Upper lobe of left lung (tissue), 6 donors: ENCODE results near the gene RPS6KA2. TPM values are rescaled to one million over a fixed set of nuclear protein-coding genes. Genes with fewer than 3 reads are reported as not detected.
"Not testable (repeated sequence)": the region's sequence is repeated elsewhere in the genome, so short reads cannot be mapped to it uniquely, and the experiment has no call there.

Experiments used
- ATAC-seq, 2 donors: fragments of 200-7000 bp; cut with Tn5 transposase; one replicate each; pipeline ENCODE4 v1.9.1; 2022; ENCODE audit warnings: mild to moderate bottlenecking in 2 of 2, moderate library complexity in 2 of 2; ENCODE audit not compliant: low FRiP score in 2 of 2
- DNase-seq, 2 donors: peaks; one replicate each; pipeline ENCODE4 v3.0.0-alpha.2; 2019 to 2020
- H3K27ac ChIP-seq, 4 donors: fragments of 200-600 bp; sonication (generic); one replicate each; pipeline ENCODE4 v1.5.1; 2016 to 2019
- H3K27me3 ChIP-seq, 4 donors: fragments of 200-600 bp; sonication (generic); one replicate each; pipeline ENCODE4 v1.5.1; 2017 to 2019
- H3K36me3 ChIP-seq, 4 donors: fragments of 200-600 bp; sonication (generic); one replicate each; pipeline ENCODE4 v1.5.1; 2016 to 2019
- H3K4me1 ChIP-seq, 4 donors: fragments of 200-600 bp; sonication (generic); one replicate each; pipeline ENCODE4 v1.5.1; 2018 to 2019
- H3K4me3 ChIP-seq, 4 donors: fragments of 200-600 bp; sonication (generic); one replicate each; pipeline ENCODE4 v1.5.1; 2017 to 2019; ENCODE audit warnings: mild to moderate bottlenecking in 2 of 4, moderate library complexity in 1 of 4
- H3K9me3 ChIP-seq, 4 donors: fragments of 200-600 bp; sonication (generic); one replicate each; pipeline ENCODE4 v1.5.1; 2018 to 2019
- EP300 ChIP-seq, 4 donors: sonication (generic); formaldehyde crosslinking; IDR thresholded peaks; one replicate each; pipeline ENCODE4 v1.5.1; 2017; ENCODE audit warnings: antibody characterized with exemption in 4 of 4, control low read depth in 2 of 4
- POLR2A ChIP-seq, 4 donors: fragments of 450-650 bp; IDR thresholded peaks; one replicate each; pipeline ENCODE4 v1.5.1; 2016 to 2017; ENCODE audit warnings: antibody characterized with exemption in 4 of 4, mild to moderate bottlenecking in 2 of 4
- POLR2AphosphoS5 ChIP-seq, 2 donors: sonication (generic); formaldehyde crosslinking; IDR thresholded peaks; one replicate each; pipeline ENCODE4 v1.5.1; 2017; ENCODE audit warnings: antibody characterized with exemption in 2 of 2
- WGBS, 2 donors: methylation state at CpG; one replicate each; pipeline ENCODE4 v1.1.5; 2017 to 2018; 5-methylcytosine and 5-hydroxymethylcytosine counted together
- total RNA-seq, 6 donors: library from RNA; depleted of rRNA in 4 of 6; stranded (reverse); fragments of >200 nt in 4 of 6; gene quantifications; one replicate each; pipeline versions ENCODE4 v1.1.0 to v1.2.1, GENCODE V29; 2016 to 2021
- TF ChIP-seq, protein P1 (sequence below), 6 experiments: fragments of 450-650 bp in 4 of 6; fragments of 200-600 bp in 2 of 6; sonication (generic) in 2 of 6; IDR thresholded peaks; one replicate each; pipeline ENCODE4 v1.5.1; 2016 to 2019; ENCODE audit warnings: antibody characterized with exemption in 6 of 6
- donor health status: DM: no; HTN: no; CAD: no; lungs with moderate emphysema.
- donor health status: DM: no; HTN: yes; CAD: no; lungs with severe emphysema.

The RPS6KA2 gene
- total RNA-seq, 6 donors from 2014 or later = 101 to 233 (median 168) TPM

- peaks cover 0 to 77% (median 52%) of the 10 kb centered on the region in 4 donors for H3K36me3 ChIP-seq
- ATAC-seq = no peak
Observed at GRCh38 chr6:166530211-166531095, 96.6 kb downstream of the RPS6KA2 start.

DNA sequence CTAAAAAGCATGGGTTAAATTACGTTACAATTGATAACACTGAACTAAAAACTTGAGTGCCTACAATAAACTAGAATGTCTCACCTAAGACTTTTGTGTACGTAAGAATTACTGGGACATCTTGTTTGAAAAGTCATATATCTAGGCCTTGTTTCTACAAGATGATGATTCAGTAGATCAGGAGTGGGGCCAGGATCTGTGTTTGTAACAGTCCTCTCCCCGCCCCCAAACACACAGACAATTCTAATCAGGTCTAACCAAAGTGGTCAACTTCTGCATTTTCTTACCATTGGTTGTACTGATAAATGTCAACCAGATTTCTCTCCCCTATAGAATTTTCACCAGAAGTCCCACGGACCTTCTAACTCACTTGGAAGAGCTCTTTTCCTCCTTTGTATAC is 97.5 kb downstream of the RPS6KA2 start:
- Histone ChIP-seq H3K4me3 (no peak overlapping the region), H3K36me3 (peaks cover 0 to 77% (median 50%) of the 10 kb centered on the region in 4 donors), H3K4me1 (no peaks in the 10 kb centered on the region), H3K9me3 (no peaks in the 10 kb centered on the region), H3K27ac (no peak overlapping the region), H3K27me3 (no peaks in the 10 kb centered on the region)
- TF ChIP-seq, protein P1, sequence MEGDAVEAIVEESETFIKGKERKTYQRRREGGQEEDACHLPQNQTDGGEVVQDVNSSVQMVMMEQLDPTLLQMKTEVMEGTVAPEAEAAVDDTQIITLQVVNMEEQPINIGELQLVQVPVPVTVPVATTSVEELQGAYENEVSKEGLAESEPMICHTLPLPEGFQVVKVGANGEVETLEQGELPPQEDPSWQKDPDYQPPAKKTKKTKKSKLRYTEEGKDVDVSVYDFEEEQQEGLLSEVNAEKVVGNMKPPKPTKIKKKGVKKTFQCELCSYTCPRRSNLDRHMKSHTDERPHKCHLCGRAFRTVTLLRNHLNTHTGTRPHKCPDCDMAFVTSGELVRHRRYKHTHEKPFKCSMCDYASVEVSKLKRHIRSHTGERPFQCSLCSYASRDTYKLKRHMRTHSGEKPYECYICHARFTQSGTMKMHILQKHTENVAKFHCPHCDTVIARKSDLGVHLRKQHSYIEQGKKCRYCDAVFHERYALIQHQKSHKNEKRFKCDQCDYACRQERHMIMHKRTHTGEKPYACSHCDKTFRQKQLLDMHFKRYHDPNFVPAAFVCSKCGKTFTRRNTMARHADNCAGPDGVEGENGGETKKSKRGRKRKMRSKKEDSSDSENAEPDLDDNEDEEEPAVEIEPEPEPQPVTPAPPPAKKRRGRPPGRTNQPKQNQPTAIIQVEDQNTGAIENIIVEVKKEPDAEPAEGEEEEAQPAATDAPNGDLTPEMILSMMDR (IDR thresholded peaks at IDR 0.05) = no peak
- TF ChIP-seq EP300 (IDR thresholded peaks at IDR 0.05) (no peak), POLR2A (IDR thresholded peaks at IDR 0.05) (no peak), POLR2AphosphoS5 (IDR thresholded peaks at IDR 0.05) (no peak)
- ATAC-seq (no peak), DNase-seq (no peak)
- 83 to 85% methylated on average over 4 of the region's 4 CpGs for WGBS, 2 donors

More at GRCh38 chr6:166530211-166531095, 96.6 kb downstream of the RPS6KA2 start:
- Histone ChIP-seq H3K9me3 (no peaks in the 10 kb centered on the region), H3K27me3 (no peaks in the 10 kb centered on the region), H3K4me3 (no peak overlapping the region), H3K4me1 (no peaks in the 10 kb centered on the region), H3K27ac (no peak overlapping the region)
- TF ChIP-seq, protein P1 (IDR thresholded peaks at IDR 0.05) = no peak
- TF ChIP-seq POLR2A (IDR thresholded peaks at IDR 0.05) (no peak), POLR2AphosphoS5 (IDR thresholded peaks at IDR 0.05) (no peak), EP300 (IDR thresholded peaks at IDR 0.05) (no peak)
- DNase-seq = no peak
- WGBS, 2 donors = 95 to 98% methylated on average over 18 to 26 of the region's 26 CpGs

GRCh38 chr6:166529058-166529457 is 98.0 kb downstream of the RPS6KA2 start:
- H3K36me3 ChIP-seq = peaks cover 0 to 77% (median 52%) of the 10 kb centered on the region in 4 donors
- not testable (repeated sequence) for H3K9me3 ChIP-seq, H3K4me1 ChIP-seq, H3K27ac ChIP-seq, DNase-seq, H3K27me3 ChIP-seq, H3K4me3 ChIP-seq, ATAC-seq
- WGBS, 2 donors = 83 to 93% methylated on average over 1 of the region's 1 CpG

DNA sequence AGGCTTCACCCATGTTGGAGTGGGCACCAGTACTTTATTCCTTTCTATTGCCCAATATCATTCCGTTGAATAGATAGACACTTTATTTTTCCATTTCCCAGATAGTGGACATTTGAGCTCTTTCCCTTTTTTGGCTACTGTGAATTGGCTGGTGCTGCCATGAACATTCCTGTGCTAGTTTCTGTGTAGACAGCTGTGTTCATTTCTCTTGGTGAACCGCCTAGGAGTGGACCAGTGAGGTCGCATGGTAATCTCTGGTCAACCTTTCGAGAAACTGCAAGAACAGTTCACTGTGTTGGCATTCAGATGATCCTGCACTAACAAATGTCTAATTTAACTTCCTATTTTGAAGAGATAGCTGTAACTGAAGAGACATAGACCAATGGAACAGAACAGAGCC is 99.2 kb downstream of the RPS6KA2 start:
- Histone ChIP-seq H3K36me3 (peaks cover 0 to 77% (median 44%) of the 10 kb centered on the region in 4 donors), H3K4me1 (no peaks in the 10 kb centered on the region), H3K27ac (no peak overlapping the region), H3K4me3 (no peak overlapping the region), H3K27me3 (no peaks in the 10 kb centered on the region), H3K9me3 (no peaks in the 10 kb centered on the region)
- DNase-seq (no peak), ATAC-seq (no peak)
- 95 to 97% methylated on average over 4 of the region's 4 CpGs for WGBS, 2 donors
- TF ChIP-seq, protein P1 (IDR thresholded peaks at IDR 0.05) = no peak
- no peak for TF ChIP-seq POLR2A (IDR thresholded peaks at IDR 0.05)
- TF ChIP-seq EP300 (IDR thresholded peaks at IDR 0.05) = no peak
- no peak for TF ChIP-seq POLR2AphosphoS5 (IDR thresholded peaks at IDR 0.05)

DNA sequence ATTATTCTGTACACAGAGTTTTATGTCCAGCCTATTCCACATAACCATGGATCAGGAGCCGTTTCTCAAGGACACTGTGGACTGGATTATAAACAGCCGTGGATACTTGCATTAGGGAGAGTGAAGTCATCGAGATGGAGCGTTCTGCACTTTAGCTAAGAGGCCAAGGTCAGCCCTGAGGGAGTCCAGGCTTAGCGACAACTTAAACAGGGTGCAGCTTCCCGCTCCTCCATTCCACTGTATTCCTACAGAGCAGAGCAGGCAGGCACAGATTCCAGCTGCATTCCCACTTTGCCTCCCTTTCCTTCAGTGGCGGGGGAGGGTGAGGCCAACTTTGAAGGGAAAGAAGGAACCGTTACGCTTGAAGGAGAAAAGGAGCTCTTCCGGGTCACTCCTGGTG is 100.1 kb downstream of the RPS6KA2 start:
- no peak for ATAC-seq
- TF ChIP-seq EP300 (IDR thresholded peaks at IDR 0.05) = no peak
- TF ChIP-seq, protein P1 (IDR thresholded peaks at IDR 0.05) = no peak
- no peak for TF ChIP-seq POLR2A (IDR thresholded peaks at IDR 0.05)
- TF ChIP-seq POLR2AphosphoS5 (IDR thresholded peaks at IDR 0.05) = no peak

More for the DNA sequence above, 100.1 kb downstream of the RPS6KA2 start:
- peaks cover 0 to 73% (median 38%) of the 10 kb centered on the region in 4 donors for H3K36me3 ChIP-seq
- no peak overlapping the region for H3K4me3 ChIP-seq
- no peak overlapping the region for H3K27ac ChIP-seq
- H3K27me3 ChIP-seq = no peaks in the 10 kb centered on the region
- no peaks in the 10 kb centered on the region for H3K9me3 ChIP-seq
- WGBS, 2 donors = 83 to 93% methylated on average over 10 of the region's 10 CpGs
- no peak for DNase-seq
- no peaks in the 10 kb centered on the region for H3K4me1 ChIP-seq
